HG03342 (cell line): ENCODE data around the gene CENPE.
"Not testable (repeated sequence)": the region's sequence is repeated elsewhere in the genome, so short reads cannot be mapped to it uniquely, and the experiment has no call there.

Experiments
- ATAC-seq: cut with Tn5 transposase; IDR thresholded peaks from one replicate; pipeline ENCODE4 v1.9.1; 2021; ENCODE audit warnings: mild to moderate bottlenecking, moderate library complexity; ENCODE audit not compliant: unreplicated experiment

CENPE gene

GRCh38 chr4:103198111-103198765 is at the start of gene CENPE:
TSS of gene CENPE (minus strand) at chr4:103198343. CDS start at chr4:103198319, 24 bp downstream.
- peak; percentile 94 for ATAC-seq

- no peak for ATAC-seq
Measured at GRCh38 chr4:103244251-103244650, 46.1 kb upstream of the CENPE start.

- ATAC-seq: not testable (repeated sequence)
Measured at GRCh38 chr4:103230938-103231337, 32.8 kb upstream of the CENPE start.

- not testable (repeated sequence) for ATAC-seq
Measured at GRCh38 chr4:103223556-103223955, 25.4 kb upstream of the CENPE start.

- no peak for ATAC-seq
Measured at GRCh38 chr4:103207673-103208072, 9.5 kb upstream of the CENPE start.

- no peak for ATAC-seq
Measured at GRCh38 chr4:103204111-103204510, 6.0 kb upstream of the CENPE start.

GRCh38 chr4:103201724-103202123 is 3.6 kb upstream of the CENPE start:
- no peak for ATAC-seq

- no peak for ATAC-seq
Measured at GRCh38 chr4:103201253-103201652, 3.1 kb upstream of the CENPE start.

- no peak for ATAC-seq
Measured at GRCh38 chr4:103199009-103199408, 866 bp upstream of the CENPE start.

GRCh38 chr4:103197765-103198110 is 405 bp downstream of the CENPE start:
- peak; percentile 42 for ATAC-seq

GRCh38 chr4:103193457-103193856 is 4.7 kb downstream of the CENPE start:
- no peak for ATAC-seq

GRCh38 chr4:103171006-103171405 is 27.1 kb downstream of the CENPE start:
- no peak for ATAC-seq

- not testable (repeated sequence) for ATAC-seq
Measured at GRCh38 chr4:103169750-103170149, 28.4 kb downstream of the CENPE start.

- ATAC-seq: no peak
Measured at GRCh38 chr4:103168993-103169392, 29.1 kb downstream of the CENPE start.

GRCh38 chr4:103162176-103162575 is 36.0 kb downstream of the CENPE start:
- ATAC-seq: no peak

GRCh38 chr4:103158760-103159159 is 39.4 kb downstream of the CENPE start:
- no peak for ATAC-seq

- ATAC-seq: no peak
Measured at GRCh38 chr4:103156106-103156505, 42.0 kb downstream of the CENPE start.

- ATAC-seq: no peak
Measured at GRCh38 chr4:103152381-103152780, 45.8 kb downstream of the CENPE start.

- ATAC-seq: no peak
Measured at GRCh38 chr4:103150677-103151076, 47.5 kb downstream of the CENPE start.

GRCh38 chr4:103144926-103145325 is 53.2 kb downstream of the CENPE start:
- ATAC-seq: no peak

GRCh38 chr4:103137446-103137827 is 60.7 kb downstream of the CENPE start:
- no peak for ATAC-seq

GRCh38 chr4:103136671-103137445 is 61.3 kb downstream of the CENPE start:
- ATAC-seq: no peak
